ENCODE measurements around the gene IFNAR2.

IFNAR2 gene

DNA sequence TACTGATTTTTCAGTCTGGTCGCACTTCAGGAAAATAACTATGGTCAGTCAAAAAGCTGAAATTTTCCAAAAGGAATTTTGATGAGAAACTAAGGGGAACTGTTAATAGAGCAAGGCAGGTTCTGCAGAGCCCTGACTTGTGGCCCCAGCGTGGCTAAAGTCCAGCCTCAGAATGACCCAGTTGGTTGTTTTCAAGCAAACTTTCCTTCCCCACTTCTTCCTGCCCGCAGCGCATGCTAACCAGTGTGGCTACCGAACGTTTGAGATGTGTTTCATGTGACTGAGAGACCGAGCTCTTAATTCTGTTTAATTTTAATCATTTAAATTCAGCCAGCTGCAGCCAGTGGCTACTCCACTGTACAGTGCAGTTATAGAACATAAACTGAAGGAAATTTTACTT is 30.3 kb downstream of the IFNAR2 start:
- TF ChIP-seq, protein P1, sequence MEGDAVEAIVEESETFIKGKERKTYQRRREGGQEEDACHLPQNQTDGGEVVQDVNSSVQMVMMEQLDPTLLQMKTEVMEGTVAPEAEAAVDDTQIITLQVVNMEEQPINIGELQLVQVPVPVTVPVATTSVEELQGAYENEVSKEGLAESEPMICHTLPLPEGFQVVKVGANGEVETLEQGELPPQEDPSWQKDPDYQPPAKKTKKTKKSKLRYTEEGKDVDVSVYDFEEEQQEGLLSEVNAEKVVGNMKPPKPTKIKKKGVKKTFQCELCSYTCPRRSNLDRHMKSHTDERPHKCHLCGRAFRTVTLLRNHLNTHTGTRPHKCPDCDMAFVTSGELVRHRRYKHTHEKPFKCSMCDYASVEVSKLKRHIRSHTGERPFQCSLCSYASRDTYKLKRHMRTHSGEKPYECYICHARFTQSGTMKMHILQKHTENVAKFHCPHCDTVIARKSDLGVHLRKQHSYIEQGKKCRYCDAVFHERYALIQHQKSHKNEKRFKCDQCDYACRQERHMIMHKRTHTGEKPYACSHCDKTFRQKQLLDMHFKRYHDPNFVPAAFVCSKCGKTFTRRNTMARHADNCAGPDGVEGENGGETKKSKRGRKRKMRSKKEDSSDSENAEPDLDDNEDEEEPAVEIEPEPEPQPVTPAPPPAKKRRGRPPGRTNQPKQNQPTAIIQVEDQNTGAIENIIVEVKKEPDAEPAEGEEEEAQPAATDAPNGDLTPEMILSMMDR (IDR thresholded peaks at IDR 0.05), result no peak
- Histone ChIP-seq H2AFZ (no peak overlapping the region), H3K36me3 (ENCODE audit: control insufficient read depth, insufficient read depth, low read length) (no peaks in the 10 kb centered on the region), H3K27ac (no peak overlapping the region), H3K9me3 (ENCODE audit: control insufficient read depth, low read length) (no peaks in the 10 kb centered on the region), H3K4me3 (ENCODE audit: low read depth, low read length) (no peak overlapping the region), H3K79me2 (no peaks in the 10 kb centered on the region), H3K9ac (no peak overlapping the region), H3K4me2 (ENCODE audit: low read length) (no peak overlapping the region), H3K4me1 (no peaks in the 10 kb centered on the region), H3K27me3 (ENCODE audit: control insufficient read depth, insufficient read depth, low read length) (no peaks in the 10 kb centered on the region)

DNA sequence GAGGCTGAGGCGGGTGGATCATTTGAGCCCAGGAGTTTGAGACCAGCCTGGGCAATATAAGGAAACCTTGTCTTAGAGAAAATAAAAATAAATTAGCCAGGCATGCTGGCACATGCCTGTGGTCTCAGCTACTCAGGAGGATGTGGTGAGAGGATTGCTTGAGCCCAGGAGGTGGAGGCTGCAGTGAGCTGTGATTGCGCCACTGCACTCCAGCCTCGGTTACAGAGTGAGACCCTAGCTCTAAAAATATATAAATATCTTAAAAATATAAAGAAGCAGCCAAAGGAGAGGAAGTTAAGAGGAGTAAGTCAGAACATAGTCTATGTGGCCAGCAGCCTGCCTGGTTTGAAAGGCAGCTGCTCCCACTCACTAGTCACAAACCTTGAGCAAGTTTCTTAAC is 31.9 kb downstream of the IFNAR2 start:
- H3K9ac ChIP-seq, result no peak overlapping the region
- no peak overlapping the region for H3K4me3 ChIP-seq (ENCODE audit: low read depth, low read length)
- H3K4me2 ChIP-seq (ENCODE audit: low read length), result no peak overlapping the region
- TF ChIP-seq, protein P1 (IDR thresholded peaks at IDR 0.05), result no peak
- H3K36me3 ChIP-seq (ENCODE audit: control insufficient read depth, insufficient read depth, low read length), result no peaks in the 10 kb centered on the region
- no peaks in the 10 kb centered on the region for H3K4me1 ChIP-seq
- no peak overlapping the region for H2AFZ ChIP-seq
- H3K27me3 ChIP-seq (ENCODE audit: control insufficient read depth, insufficient read depth, low read length), result no peaks in the 10 kb centered on the region
- no peaks in the 10 kb centered on the region for H3K79me2 ChIP-seq
- no peaks in the 10 kb centered on the region for H3K9me3 ChIP-seq (ENCODE audit: control insufficient read depth, low read length)
- H3K27ac ChIP-seq, result no peak overlapping the region

DNA sequence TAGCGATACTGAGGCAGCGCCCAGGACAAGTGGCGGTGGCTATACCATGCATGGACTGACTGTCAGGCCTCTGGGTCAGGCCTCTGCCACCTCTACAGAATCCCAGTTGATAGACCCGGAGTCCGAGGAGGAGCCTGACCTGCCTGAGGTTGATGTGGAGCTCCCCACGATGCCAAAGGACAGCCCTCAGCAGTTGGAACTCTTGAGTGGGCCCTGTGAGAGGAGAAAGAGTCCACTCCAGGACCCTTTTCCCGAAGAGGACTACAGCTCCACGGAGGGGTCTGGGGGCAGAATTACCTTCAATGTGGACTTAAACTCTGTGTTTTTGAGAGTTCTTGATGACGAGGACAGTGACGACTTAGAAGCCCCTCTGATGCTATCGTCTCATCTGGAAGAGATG is 33.2 kb downstream of the IFNAR2 start:
- H3K4me1 ChIP-seq, result no peaks in the 10 kb centered on the region
- H2AFZ ChIP-seq, result no peak overlapping the region
- H3K4me3 ChIP-seq (ENCODE audit: low read depth, low read length), result no peak overlapping the region
- H3K79me2 ChIP-seq, result no peaks in the 10 kb centered on the region
- TF ChIP-seq, protein P1 (IDR thresholded peaks at IDR 0.05), result no peak
- H3K9me3 ChIP-seq (ENCODE audit: control insufficient read depth, low read length), result no peaks in the 10 kb centered on the region
- no peak overlapping the region for H3K27ac ChIP-seq
- H3K27me3 ChIP-seq (ENCODE audit: control insufficient read depth, insufficient read depth, low read length), result no peaks in the 10 kb centered on the region
- H3K36me3 ChIP-seq (ENCODE audit: control insufficient read depth, insufficient read depth, low read length), result no peaks in the 10 kb centered on the region
- no peak overlapping the region for H3K4me2 ChIP-seq (ENCODE audit: low read length)
- no peak overlapping the region for H3K9ac ChIP-seq

DNA sequence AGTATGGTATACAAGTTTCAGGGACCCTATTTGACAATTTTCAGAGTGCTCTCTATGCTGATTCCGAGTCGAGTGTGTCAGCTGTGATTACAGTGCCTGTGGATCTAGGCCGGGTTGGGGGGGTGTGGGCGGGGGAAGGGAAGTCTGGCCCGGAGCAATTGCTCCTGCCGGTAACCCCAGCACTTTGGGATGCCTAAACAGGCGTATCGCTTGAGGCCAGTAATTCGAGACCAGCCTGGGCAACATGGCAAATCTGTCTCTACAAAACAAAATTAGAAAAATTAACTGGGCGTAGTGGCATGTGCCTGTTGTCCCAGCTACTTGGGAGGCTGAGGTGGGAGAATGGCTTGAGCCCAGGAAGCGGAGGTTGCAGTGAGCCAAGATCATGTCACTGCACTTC is 34.8 kb downstream of the IFNAR2 start:
- no peaks in the 10 kb centered on the region for H3K36me3 ChIP-seq (ENCODE audit: control insufficient read depth, insufficient read depth, low read length)
- H3K4me3 ChIP-seq (ENCODE audit: low read depth, low read length), result no peak overlapping the region
- H3K27me3 ChIP-seq (ENCODE audit: control insufficient read depth, insufficient read depth, low read length), result no peaks in the 10 kb centered on the region
- no peak overlapping the region for H3K9ac ChIP-seq
- peaks cover 2% of the 10 kb centered on the region for H3K4me1 ChIP-seq
- TF ChIP-seq, protein P1 (IDR thresholded peaks at IDR 0.05), result no peak
- H3K27ac ChIP-seq, result no peak overlapping the region
- H3K79me2 ChIP-seq, result no peaks in the 10 kb centered on the region
- H3K4me2 ChIP-seq (ENCODE audit: low read length), result no peak overlapping the region
- no peaks in the 10 kb centered on the region for H3K9me3 ChIP-seq (ENCODE audit: control insufficient read depth, low read length)
- H2AFZ ChIP-seq, result no peak overlapping the region

DNA sequence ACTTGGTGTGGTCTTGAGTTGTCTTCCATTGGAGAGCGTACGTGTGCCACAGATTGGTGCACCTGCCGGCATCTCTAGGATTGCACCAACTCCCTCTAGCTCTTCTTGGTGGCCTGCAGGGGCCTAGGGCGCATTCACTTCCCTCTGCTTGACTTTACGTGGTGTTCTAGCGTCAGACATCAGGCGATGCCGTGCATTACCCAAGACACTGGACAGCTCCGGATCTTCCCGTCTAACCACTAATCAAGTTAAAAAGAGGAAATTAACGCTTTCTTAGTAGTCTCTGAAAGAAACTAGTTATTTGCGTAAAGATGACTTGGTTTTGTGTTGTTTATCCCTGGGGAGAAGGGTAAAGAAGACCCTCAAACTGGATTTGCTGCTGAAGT is 35.9 kb downstream of the IFNAR2 start:
- H3K27me3 ChIP-seq (ENCODE audit: control insufficient read depth, insufficient read depth, low read length), result no peaks in the 10 kb centered on the region
- no peak overlapping the region for H3K9ac ChIP-seq
- H3K4me1 ChIP-seq, result peaks cover 2% of the 10 kb centered on the region

More for the DNA sequence above, 35.9 kb downstream of the IFNAR2 start:
- Histone ChIP-seq H3K27ac (peak overlapping the region; percentile 12), H3K4me2 (ENCODE audit: low read length) (peak overlapping the region; percentile 80), H3K9me3 (ENCODE audit: control insufficient read depth, low read length) (no peaks in the 10 kb centered on the region), H3K4me3 (ENCODE audit: low read depth, low read length) (peak overlapping the region; percentile 51), H2AFZ (peak overlapping the region; percentile 78), H3K36me3 (ENCODE audit: control insufficient read depth, insufficient read depth, low read length) (no peaks in the 10 kb centered on the region), H3K79me2 (no peaks in the 10 kb centered on the region)
- TF ChIP-seq, protein P1 (IDR thresholded peaks at IDR 0.05), result no peak
